Measurements from ENCODE around the gene SECTM1.

Gene SECTM1

DNA sequence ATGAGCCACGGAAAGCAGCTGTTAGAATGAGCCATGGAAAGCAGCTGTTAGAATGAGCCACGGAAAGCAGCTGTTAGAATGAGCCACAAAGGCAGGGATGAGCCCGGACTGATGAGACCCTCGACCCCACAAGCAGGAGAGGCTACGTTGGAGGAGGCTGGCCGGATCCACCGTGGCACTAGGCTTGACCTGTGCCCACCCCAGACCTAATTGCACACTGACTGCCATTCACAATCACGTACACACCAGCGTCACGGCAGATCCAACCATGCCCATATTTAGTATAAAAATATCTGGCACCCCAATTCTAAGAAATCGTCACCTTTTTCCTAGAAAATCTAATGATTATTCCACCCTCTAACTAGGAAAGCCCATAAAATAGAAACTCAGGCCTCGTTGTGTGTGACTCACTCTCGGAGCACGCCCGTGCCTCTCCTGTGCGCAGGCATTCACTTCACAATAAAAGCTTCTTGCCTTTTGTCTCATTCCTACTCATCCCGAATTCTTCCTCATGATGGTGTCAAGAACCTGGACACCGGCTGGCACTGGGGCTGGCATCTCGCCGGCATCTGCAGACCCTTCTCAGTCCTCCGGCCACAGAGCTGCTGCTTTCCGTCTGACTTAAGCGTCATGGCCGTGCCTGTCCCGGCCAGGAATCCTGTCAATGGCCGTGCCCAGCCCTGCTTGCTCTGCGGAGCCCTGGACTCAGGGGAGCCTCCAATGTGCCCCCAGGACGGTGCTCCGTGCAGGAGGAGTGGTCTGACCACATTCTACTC lies 5.5 kb upstream of the SECTM1 start:
- H3K4me3 ChIP-seq (ENCODE audit: low read depth, low read length): no peak overlapping the region
- no peak for TF ChIP-seq CTCF (IDR thresholded peaks at IDR 0.05; ENCODE audit: low read depth, low read length)

DNA sequence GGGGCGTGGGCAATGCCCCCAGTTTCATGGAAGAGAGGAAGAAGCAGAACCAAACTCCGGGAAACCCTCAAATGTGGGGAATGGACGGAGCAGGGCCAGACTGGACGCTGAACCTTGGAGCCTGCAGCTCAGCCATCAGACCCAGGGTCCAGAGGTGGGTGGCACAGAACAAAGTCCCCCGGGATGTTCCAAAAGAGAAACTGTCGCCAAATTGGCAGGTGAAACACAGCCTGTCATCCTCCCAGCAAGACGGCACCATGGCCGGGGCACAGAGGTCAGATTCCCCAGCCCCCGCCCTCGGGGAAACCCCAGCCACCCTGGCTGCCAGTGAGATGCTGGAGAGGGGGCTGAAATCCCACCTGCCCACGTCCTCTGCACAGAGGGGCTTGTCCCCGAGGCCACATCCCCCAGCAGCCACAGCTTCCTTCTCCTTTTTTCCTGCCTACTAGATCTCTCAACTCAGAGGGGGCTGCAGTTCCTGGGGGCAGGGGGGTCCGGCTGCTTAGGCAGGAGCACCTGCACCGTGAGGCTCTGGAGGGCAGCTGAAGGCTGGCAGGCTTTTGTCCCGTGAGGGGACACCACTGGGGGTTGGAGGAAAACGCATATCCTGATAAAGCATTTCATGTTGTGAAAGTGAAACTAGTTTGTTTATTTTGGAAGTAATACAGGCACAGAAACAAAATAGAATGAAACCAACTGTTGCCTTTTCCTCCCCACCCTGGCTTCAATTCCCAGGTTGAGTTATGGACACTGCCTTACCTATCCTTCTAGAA lies 1.2 kb upstream of the SECTM1 start:
- no peak for TF ChIP-seq CTCF (IDR thresholded peaks at IDR 0.05; ENCODE audit: low read depth, low read length)
- H3K4me3 ChIP-seq (ENCODE audit: low read depth, low read length): peak overlapping the region; percentile 56

DNA sequence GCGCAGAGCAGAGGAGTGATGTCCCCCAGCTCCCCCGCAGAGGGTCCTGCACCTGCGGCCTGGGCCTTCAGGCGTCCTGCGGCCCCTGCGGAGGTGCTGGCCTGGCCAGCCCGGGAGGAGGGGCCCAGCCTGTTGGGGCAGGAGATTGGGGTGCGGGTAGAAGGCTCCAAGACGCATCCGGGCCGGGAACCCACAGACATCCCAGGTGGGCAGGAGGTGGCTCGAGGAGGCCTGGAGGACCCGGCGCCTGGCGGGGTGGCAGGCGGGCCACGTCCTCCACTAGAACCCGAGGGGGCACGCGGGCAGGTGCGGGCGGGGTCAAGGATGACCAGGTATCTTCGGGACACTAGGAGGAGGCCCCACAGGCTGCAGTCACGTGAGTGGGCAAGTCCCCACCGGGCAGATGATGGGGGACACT lies 647 bp upstream of the SECTM1 start:
- TF ChIP-seq CTCF (IDR thresholded peaks at IDR 0.05; ENCODE audit: low read depth, low read length): no peak
- H3K4me3 ChIP-seq (ENCODE audit: low read depth, low read length): no peak overlapping the region

DNA sequence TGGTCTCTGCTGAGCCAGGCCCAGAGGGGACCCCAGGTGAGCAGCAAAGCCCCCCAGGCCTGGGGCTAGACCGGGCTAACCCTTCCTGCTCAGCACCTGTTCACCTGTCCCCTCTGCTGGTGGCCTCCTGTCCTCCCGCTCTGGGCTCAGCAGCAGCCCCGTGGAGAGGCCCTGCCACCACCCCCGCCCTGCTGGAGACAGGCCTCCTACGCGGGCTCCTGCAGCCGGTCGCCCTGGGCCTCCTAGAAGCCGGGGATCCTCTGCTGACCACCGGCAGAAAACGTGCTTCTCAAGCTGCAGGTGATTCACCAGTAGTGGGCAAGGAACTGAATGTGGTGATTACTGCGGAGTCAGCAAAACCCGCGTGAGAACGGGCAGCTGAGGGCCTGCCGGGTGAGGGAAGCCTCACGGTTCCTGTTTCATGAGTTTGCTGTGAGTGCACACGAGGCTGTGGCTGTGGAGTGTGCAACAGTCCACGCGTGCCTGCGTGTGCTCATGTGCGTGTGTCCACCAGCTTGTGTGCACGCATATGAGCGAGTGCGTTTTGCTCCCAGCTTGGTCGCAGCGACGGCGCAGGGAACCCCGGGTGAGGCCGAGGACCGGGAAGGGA lies 792 bp downstream of the SECTM1 start:
- H3K4me3 ChIP-seq (ENCODE audit: low read depth, low read length): no peak overlapping the region; the same call in 1 of the 2 replicates

DNA sequence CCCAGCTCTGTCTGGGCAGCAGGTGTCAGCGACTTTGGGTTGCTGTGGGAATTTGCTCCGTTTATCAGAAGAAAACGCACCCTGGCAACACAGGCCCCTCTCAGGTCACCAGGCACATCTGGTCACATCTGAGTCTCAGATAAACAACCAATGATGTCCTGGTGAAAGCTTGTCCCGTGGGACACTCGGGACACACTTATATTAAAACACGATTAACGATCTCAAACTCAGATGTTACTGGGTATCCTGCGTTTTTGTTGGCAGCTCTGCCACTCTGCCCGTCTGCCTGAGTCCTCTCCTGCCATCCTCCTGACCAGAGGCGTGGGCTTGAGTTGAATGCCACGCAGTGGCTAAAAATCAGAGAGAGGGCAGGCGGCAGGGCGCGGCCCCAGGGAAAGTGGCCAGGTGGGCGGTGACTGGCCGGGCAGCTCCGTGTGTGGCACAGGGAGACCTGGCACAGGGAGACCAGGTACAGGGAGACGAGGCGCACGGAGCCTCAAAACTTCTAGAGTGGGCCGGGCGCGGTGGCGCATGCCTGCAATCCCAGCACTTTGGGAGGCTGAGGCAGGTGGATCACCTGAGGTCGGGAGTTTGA lies 2.1 kb downstream of the SECTM1 start:
- H3K4me3 ChIP-seq (ENCODE audit: low read depth, low read length): no peak overlapping the region
- no peak for TF ChIP-seq CTCF (IDR thresholded peaks at IDR 0.05; ENCODE audit: low read depth, low read length)

More for the DNA sequence above, 792 bp downstream of the SECTM1 start:
- TF ChIP-seq CTCF (IDR thresholded peaks at IDR 0.05; ENCODE audit: low read depth, low read length): no peak

- TF ChIP-seq CTCF (IDR thresholded peaks at IDR 0.05; ENCODE audit: low read depth, low read length): no peak
Measured at GRCh38 chr17:82330322-82331239, 3.0 kb downstream of the SECTM1 start.

More at GRCh38 chr17:82330322-82331239, 3.0 kb downstream of the SECTM1 start:
- H3K4me3 ChIP-seq (ENCODE audit: low read depth, low read length): no peak overlapping the region
